HG03354 (cell line): Measurements from ENCODE around the gene B4GALNT3.
"Not testable (repeated sequence)": the region's sequence is repeated elsewhere in the genome, so short reads cannot be mapped to it uniquely, and the experiment has no call there.

ENCODE experiments used
- ATAC-seq: cut with Tn5 transposase; IDR thresholded peaks from one replicate; pipeline ENCODE4 v1.9.1; 2021; ENCODE audit warnings: mild to moderate bottlenecking; ENCODE audit not compliant: unreplicated experiment, poor library complexity, severe bottlenecking

Gene B4GALNT3

DNA sequence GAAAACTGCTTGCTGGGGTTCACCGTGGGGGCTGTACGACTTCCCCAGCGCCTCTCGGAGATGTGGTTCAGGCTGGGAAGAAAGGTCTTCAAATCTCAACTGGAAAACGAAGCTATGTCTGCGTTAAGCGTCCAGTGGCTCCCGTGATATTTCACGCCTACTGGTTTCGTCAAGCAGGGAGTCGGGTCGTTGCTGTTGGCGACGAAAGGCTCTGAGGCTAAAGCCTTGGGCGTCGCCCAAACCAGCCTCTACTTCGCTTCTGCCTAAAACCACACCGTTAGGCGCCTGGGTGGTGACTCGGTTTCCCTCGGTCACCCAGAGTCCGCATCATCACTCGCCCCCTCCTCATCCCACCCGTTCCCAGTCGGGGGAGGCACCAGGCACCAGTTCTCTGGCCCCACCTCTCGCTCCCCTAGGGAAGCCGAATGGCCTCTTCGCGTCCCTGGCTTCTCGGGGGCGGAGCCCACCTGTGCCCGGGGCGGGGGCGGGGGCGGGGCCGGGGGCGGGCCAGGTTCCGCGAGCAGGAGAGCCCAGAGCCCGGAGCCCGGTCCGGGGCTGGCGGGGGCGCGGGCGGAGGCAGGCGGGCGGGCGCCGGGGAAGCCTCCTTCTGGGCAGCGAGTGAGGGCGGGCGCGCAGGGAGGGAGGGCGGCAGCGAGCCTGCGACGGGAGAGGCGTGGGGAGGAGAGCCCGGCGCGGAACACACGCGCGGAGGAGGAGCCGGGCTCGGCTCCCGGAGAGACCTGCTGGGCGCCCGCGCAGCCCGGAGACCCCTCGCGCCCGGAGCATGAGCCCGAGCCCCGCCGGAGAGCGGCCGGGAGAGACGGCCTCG is at the start of gene B4GALNT3:
TSS of gene B4GALNT3 (plus strand) at position 510 of the 829 bp plus-strand sequence. CDS start 438 bp downstream, outside the sequence.
- no peak for ATAC-seq

DNA sequence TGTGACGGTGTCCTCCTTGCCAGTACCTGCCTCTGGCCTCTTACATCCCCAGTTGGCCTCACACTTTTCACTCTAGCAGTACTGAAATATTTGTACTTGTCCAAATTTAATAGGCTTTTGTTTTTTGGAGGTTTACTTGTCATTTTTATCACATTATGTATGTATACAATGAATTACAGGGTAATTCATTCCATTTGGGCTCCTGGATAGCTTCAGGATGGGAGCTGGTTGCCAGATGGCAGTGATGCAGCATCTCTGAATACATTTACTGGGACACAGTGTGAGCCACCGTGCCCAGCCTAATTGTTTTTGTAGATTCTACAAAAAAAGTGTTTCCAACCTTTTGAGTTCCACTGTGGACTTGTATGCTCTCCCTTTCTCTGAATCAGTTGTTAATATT is 44.9 kb upstream of the B4GALNT3 start:
- ATAC-seq, result no peak

DNA sequence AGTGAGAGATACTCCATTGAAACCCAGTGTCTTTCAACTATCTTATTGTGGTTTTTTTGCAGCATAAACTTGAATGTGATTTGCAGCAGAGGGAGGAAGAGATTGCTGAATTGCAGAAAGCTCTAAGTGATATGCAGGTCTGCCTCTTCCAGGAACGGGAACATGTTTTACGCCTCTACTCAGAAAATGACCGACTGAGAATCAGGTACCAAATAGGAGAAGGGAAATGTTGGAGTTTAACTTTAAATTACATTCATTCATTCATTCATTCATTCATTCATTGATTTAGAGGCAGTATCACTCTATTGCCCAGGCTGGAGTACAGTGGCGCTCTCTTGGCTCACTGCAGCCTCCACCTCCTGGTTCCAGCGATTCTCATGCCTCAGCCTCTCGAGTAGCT is 41.3 kb upstream of the B4GALNT3 start:
- ATAC-seq, result no peak

DNA sequence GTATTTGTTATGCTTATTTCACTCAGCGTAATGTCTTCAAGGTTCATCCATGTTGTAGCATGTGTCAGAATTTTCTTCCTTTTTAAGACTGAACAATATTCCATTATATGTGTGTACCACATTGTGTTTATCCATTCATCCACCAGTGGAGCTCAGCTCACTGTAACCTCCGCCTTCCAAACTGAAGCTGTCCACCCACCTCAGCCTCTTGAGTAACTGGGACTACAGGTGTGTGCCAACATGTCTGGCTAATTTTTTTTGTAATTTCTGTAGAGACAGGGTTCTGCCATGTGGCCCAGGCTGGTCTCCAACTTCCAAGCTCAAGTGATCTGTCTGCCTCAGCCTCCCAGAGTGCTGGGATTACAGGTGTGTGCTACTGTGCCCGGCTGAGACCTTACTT is 37.2 kb upstream of the B4GALNT3 start:
- no peak for ATAC-seq

DNA sequence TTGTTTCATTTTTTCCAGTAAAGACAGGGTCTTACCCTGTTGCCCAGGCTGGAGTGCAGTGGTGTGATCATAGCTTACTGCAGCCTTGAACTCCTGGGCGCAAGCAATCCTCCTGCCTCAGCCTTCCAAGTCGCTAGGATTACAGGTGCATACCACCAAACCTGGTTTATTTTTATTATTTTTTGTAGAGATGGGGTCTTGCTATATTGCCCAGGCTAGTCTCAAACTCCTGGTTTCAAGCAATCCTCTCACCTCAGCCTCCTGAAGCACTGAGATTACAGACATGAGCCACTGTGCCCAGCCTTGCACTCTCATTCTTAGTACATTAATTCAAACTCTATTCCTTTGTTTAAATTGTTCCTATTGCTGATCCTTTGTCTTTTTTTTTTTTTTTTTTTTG is 24.0 kb upstream of the B4GALNT3 start:
- not testable (repeated sequence) for ATAC-seq

DNA sequence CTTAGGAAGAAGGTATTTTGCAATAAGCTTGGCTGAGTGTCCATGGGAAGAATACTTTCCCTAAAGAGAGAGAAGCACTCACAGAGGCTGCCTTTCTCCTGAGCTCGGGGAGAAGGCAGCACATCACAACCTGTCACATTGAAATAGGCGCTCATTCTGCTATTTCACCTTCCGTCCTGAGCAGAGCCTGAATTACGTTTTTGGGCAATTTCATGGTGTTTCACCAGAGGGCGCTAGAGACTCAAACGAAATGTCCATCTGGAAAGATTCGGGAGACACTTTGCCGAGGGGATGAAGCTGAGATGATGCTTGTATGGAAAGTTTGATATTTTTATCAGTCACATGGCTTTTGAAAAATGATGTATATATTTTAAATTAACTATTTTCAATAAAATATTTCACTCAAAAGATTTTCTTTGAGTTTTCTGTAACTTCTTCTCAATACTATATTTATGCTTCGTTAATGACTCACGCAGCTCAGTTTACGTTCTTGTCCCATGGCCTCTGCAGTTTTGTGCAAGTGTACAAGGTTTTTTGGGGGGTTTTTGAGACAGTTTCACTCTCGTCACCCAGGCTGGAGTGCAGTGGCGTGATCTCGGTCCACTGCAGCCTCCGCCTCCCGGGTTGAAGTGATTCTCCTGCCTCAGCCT is 17.4 kb upstream of the B4GALNT3 start:
- no peak for ATAC-seq

DNA sequence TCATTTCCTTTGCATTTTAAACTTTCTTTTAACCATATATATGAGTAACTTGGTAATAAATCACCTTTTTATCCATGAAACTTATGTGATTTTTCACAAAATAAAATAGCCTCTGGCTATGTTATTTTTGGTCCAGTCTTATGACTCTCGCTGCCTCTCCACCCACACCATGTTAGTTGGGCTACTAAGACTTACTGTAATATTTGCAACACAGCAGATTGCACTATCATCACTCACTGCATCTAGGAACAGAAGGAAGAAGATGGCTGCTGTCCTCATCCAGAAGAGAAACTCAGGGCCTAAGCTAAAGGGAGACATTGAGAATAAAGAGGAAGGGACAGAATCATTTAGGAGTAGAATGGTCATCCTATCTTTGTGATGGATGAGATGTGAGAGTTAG is 12.6 kb upstream of the B4GALNT3 start:
- no peak for ATAC-seq

DNA sequence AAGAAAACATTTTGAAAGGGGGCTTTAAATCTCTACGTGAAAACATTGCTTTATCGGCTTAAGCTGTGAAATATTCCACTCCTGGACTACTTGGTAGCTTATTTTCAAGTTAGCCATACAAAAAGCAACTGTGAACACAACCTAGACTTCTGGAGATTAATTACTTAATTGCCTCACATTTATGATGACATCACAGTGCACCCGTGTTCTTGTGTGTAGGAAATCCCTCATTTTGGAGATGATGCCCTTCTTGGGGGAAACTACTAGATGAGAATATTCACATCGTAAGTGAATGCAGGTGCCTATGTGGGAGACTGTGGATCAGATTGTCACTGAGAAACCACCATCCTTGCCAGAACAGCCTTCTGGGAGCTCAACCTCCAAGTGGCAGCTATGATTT is 10.5 kb upstream of the B4GALNT3 start:
- ATAC-seq, result no peak

DNA sequence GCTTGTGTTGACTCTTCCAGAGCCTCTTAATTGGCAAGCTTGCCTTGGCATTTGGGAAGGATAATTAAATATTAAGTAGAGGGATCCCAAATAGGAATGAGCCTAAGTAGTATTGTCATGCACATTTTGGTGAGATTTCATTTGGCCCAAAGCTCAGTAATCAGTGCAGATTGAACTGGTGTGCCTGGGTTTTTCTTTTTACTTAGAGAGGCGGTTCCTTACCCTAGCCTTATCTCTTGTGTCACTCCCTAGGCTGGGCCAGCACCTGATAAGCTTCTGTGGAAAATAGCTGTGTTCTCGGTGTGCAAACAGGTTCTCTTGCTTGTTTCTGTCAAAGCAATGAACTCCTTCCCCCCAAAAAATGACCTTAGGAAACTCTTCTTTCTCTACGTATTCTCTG is 9.3 kb upstream of the B4GALNT3 start:
- no peak for ATAC-seq

DNA sequence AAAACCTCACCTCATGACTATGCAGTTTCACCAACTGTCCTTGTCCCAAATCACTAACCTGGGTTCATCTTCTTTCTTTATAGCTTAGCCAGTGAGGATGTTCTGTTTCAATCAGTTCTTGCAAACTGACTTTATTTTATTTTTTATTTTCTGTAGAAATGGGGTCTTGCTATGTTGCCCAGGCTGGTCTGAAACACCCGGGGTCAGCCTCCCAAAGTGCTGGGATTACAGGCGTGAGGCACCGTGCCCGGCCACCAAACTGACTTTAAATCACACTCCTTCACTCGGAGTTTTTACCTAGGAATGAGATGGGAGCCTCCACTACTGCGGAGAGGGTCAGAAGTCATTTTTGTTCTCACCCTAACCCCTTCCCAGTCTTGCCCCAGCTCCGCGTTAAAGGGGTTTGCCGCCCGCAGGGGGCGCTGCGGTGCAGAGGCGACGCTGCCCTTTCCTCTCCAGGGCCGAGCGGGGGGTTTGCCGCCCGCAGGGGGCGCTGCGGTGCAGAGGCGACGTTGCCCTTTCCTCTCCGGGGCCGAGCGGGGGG is 7.0 kb upstream of the B4GALNT3 start:
- ATAC-seq, result no peak

DNA sequence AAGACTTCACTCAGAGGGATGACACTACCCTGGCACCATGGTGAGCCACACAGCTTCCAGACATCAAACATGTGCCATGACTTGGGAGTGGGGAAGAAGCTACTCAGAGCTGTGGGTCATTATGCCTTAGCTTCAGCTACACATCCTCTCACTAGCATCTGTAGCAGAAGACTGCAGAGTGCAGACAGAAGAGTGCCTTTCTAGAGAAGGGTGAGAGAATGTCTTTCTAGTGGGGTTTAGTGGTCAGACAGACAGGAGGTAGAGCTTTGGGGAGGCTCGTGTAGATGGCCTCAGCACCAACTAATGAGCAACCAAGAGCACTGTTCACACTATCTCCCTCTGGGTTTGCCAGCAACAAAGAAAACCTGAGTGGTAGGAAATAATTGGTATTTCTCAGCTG is 4.9 kb upstream of the B4GALNT3 start:
- no peak for ATAC-seq

DNA sequence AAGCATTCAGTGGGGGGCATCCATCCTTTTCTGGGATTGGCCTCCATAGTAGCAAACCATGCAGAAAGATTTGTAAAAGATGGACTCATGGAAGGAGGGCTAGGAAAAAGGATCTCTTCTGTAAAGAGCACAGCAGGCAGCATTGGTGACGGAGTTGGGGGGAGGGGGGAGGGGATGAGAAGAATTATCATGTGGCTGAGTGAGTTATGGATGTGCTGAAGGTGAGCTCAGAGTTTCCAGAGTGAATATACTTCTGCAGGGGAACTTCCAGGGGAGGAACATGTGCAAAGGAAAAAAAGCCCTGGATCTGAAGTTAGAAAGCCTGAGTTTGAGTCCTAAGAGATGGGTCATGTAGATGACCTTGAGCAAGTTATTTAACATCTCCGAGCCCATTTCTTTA is 3.9 kb upstream of the B4GALNT3 start:
- no peak for ATAC-seq

DNA sequence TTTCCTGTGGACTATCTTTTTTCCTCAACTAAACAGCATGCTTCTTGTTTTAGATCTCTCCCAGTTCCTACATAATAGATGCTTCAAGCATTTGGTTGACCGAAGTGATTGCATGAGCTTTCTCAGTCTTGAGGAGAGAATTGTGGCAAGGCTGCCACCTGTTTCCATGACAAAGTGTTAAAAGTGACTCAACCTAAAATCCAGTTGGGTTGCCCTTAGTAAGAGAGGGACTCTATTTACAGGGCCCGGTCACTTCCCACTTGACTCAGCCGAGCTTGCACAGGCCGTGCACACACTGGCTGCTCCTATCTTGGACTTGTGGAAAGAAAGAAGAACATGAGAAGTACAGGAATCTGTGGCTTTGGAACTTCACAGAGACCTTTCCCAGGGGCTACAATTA is 2.1 kb upstream of the B4GALNT3 start:
- no peak for ATAC-seq

DNA sequence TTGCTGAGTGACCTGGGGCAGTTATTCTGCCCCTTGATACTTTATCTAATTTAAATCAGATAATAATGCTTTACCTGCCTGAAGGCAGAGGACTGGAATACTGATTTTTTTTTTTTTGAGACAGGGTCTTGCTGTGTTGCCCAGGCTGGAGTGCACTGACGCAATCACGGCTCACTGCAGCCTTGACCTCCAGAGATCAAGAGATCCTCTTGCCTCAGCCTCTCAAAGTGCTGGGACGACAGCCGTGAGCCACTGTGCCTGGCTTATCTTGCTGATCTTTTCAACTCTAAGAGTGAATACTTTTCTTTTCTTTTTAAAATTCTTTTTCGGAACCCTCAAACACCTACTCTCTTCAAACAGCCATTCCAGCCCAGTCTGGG is 699 bp upstream of the B4GALNT3 start:
- ATAC-seq, result no peak

DNA sequence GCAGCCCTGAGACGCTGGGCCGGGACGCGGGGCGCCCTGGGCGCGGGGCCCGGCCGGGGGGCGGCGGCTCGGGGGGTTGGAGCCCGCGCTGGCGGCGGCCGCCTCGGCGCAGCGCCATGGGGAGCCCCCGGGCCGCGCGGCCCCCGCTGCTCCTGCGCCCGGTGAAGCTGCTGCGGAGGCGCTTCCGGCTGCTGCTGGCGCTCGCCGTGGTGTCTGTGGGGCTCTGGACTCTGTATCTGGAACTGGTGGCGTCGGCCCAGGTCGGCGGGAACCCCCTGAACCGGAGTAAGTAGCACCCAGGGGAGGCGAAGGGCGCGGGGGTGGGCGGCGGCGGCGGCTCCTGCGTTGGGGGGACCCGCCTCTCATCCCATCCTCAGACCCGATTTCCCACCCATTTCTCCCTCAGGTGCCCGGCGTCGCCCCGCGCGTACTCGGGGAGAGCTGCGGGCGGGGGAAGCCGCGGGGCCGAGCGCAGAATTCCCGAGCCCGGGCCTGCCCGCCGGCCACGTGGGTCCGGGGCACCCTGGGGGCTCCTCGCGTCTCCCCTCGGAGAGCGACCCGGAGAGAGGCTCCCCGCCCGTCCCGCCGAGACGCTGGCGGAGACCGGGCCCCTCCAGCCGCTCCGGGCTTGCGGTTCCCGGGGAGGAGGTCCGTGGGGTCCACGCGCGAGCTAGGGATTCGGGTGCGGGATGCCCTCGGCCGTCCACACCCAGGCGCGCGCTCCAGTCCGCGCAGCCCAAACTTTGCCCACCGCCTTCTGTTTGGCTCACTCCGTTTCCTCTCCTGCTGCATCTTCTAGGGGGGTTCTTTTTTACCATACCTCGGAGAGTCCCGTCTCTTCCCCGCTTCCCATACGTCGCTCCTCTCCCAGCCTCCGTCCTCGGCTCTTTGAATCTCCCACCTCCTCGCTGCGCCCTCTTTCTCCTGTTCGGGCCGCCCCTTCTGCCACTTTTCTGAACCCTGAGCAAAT is 807 bp downstream of the B4GALNT3 start:
- ATAC-seq, result no peak

DNA sequence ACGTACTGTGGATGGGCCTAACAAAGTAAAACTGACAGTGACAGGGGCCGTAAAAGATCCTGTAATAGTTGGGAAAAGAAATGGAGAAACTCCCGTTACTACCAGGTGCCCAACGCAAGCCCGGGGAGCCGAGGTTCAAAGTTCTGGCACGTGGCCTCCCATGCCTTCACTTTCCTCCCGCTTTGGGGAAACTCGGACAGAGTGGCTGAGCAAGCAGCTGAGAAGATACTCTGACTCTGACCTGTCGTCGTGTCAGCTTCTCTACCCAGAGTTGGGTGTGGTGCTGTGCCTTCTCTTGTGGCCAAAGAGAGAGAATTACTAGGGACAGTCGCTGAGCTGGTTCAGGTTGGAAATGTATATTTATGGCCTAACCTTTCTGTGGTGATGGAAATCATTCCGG is 1.7 kb downstream of the B4GALNT3 start:
- no peak for ATAC-seq

DNA sequence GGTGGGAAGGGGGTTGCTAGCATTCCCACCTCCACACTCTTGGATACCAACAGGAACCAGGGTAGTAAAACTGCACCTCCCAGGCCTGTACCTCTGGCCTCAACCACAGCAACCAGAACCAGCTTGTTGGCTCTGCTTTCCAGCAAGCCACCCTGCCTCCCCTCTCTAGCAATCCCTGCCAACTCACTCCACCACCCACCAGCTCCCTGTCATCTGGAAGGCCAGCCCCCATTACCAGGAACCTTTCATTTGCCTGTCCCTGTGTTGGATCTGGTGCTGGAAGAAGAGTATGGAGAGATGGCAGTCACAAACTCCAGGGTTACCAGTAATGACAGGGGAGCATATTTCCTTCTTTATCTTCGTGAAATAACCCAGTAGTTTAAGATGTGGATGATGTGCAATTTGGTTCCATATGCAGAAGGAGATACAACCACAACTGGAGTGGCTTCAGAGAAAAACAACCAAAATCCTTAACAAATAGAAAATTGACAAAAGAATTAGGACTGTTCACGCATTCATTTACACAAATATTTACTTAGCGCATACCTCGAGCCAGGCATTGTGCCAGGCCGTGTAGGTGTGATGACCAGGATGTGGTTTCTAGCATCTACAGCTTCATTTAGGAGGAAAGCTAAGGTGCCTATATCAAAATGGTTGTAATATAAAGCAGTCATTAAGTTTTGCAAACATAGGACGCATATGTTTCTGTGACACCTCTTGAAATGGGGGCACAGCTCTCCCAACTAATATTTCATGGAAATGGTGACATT is 3.4 kb downstream of the B4GALNT3 start:
- no peak for ATAC-seq

DNA sequence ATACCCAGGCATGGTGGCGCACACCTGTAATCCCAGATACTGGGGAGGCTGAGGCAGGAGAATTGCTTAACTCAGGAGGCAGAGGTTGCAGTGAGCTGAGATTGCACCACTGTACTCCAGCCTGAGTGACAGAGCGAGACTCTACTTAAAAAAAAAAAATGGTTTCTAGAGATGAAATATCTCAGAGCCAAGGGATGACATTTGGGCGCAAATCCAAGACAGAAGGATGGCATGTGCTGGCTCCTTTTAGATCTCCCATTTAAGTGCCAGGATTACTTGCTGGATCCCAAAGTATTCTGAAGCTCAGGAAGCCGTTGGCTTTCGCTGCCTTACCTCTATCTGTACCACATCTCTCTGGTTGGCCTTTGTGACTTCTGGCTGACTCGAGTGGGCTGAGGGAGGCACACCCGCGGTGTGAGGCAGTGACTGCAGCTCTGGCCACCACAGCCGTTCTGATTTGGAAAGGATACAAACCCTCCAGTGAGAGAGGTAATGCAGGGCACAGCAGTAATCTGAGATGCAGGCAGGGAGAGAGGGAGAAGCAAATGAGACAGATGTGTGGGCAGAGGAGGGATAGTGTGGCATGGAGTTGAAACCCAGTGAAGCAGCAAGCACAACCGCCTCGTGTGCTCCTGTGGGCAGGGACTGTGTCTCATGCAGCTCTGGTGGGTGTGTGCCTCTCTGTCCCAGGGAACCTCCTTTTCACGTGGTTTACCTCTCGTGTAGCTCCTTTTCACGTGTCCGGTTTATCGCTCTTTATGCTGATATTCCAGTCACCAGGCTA is 4.9 kb downstream of the B4GALNT3 start:
- no peak for ATAC-seq

DNA sequence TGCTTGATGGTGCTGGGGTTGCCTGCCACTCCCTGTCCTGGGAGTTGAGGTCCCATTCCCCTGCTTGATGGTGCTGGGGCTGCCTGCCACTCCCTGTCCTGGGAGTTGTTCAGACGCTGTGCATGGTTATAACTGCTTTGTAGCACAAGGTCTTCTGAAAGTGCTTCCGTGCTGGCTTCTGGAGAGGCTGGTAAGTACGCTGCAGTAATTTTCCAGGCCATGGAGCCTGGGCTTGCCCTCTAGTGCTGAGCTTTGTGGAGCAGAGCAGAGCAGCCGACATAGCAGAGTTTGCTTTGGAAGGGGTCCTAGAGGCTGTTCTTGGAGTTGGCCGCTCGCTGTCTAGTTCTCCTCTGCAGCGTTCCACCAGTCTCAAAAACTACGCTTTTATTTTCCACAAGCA is 6.3 kb downstream of the B4GALNT3 start:
- ATAC-seq, result no peak
